Measurements from ENCODE around the gene LOX. TPM values are rescaled to one million over a fixed set of nuclear protein-coding genes. Genes with fewer than 3 reads are reported as not detected.
A peak's percentile ranks its signal among the peaks of the same experiment; 100 is the strongest.

LOX gene
- total and polyA plus RNA-seq, 9 of the 15 experiments (the other 6 are each of a cell fraction or from before 2014, with no cell fraction given) = 0.06 to 0.09 TPM; not detected in 7

- H3K27me3 ChIP-seq (ENCODE audit: control insufficient read depth in 2 of 2, insufficient read depth in 2 of 2, low read length in 2 of 2) = no peaks in the 10 kb centered on the region
- in situ Hi-C loops (cut with MboI) = no loop called here
- H3K4me2 ChIP-seq (ENCODE audit: insufficient read depth, low read length) = no peak overlapping the region; the same call in 1 of the 2 replicates
- no peaks in the 10 kb centered on the region for H3K79me2 ChIP-seq (ENCODE audit: control insufficient read depth, insufficient read depth, low read length)
- no peaks in the 10 kb centered on the region for H4K20me1 ChIP-seq (replicated peaks; ENCODE audit: control insufficient read depth, insufficient read depth, low read length)
- intact Hi-C loops (cut with micrococcal nuclease) = loop anchor here (5.0 kb wide), 1 partner anchor 127 kb away; the partner anchor contains the start of gene SRFBP1
- BruUV-seq (replicated peaks) = no TSS peak
- ChIA-PET POLR2A (no interaction called here), CTCF (ENCODE audit: low intra/inter-chr PET ratio) (interaction anchor here (0.6 kb wide), 1 partner anchor 127 kb away, joined by 3 read pairs; the partner anchor contains the start of gene SRFBP1)
- peak in 2 of 4 experiments; percentile 48 to 72 for DNase-seq (ENCODE audit: extremely low read depth in 1 of 4, low spot score in 3 of 4)
- no peaks in the 10 kb centered on the region for H3K9me1 ChIP-seq (ENCODE audit: control insufficient read depth, insufficient read depth, low read length)
- peaks cover 8% of the 10 kb centered on the region; the same call in 1 of the 2 replicates for H3K9me3 ChIP-seq (replicated peaks; ENCODE audit: control insufficient read depth, insufficient read depth, low read depth, low read length)
- H3K36me3 ChIP-seq (ENCODE audit: control insufficient read depth, insufficient read depth, low read length) = no peaks in the 10 kb centered on the region
- no peak overlapping the region for H3K9ac ChIP-seq (ENCODE audit: insufficient read depth in 1 of 2, low read depth in 2 of 2, low read length in 2 of 2)
- ATAC-seq = peak; percentile 80
- 0 out of 3 replicates have a peak overlapping the region, but pooled peaks have one; percentile 5 for H3K27ac ChIP-seq (ENCODE audit: extremely low read depth, low read depth, low read length)
- no peak overlapping the region for H3K4me3 ChIP-seq
- no peaks in the 10 kb centered on the region; a peak in 2 of 5 replicates for H3K4me1 ChIP-seq (replicated peaks in 1 of 2; ENCODE audit: control insufficient read depth in 2 of 2, insufficient read depth in 2 of 2, low read length in 2 of 2)
- FAIRE-seq = peak; percentile 89
- peak overlapping the region; percentile 20; the same call in 1 of the 2 replicates for H2AFZ ChIP-seq (ENCODE audit: low read depth, low read length)
- WGBS (ENCODE audit: insufficient coverage, low coverage, missing lambda C conversion rate) = 0% methylated on average over 2 of the region's 2 CpGs
- TF ChIP-seq FOXJ2 (tag; IDR thresholded peaks at IDR 0.05) (no peak), POLR2AphosphoS5 (IDR thresholded peaks at IDR 0.05; ENCODE audit: control insufficient read depth, insufficient read depth, low read depth, low read length) (peak; percentile 68; the same call in 1 of the 2 replicates), E2F6 (IDR thresholded peaks at IDR 0.05; ENCODE audit: borderline replicate concordance in 1 of 2, extremely low read depth in 1 of 2, insufficient read depth in 1 of 2, insufficient read length in 1 of 2, low read depth in 1 of 2, low read length in 1 of 2, poor library complexity in 1 of 2, severe bottlenecking in 1 of 2) (no peak), MTA3 (IDR thresholded peaks at IDR 0.05; ENCODE audit: borderline replicate concordance) (0 out of 2 replicates have a peak, but pooled peaks have one; percentile 60), TEAD2 (tag; IDR thresholded peaks at IDR 0.05) (no peak), ZNF212 (CRISPR knock-in tag; IDR thresholded peaks at IDR 0.05) (no peak), SNRNP70 (optimal IDR thresholded peaks at IDR 0.05; ENCODE audit: low read depth, low read length) (no peak), TRIM28 (IDR thresholded peaks at IDR 0.05) (peak; percentile 96), CBFA2T2 (conservative IDR thresholded peaks at IDR 0.05) (peak; percentile 78), ZNF311 (CRISPR knock-in tag; IDR thresholded peaks at IDR 0.05) (no peak), TEAD1 (CRISPR knock-in tag; IDR thresholded peaks at IDR 0.05) (no peak; a peak in 1 of 4 replicates), ZBTB7A (IDR thresholded peaks at IDR 0.05; ENCODE audit: borderline replicate concordance, control insufficient read depth, low read depth, low read length) (no peak), ADNP (tag; IDR thresholded peaks at IDR 0.05) (0 out of 2 replicates have a peak, but pooled peaks have one; percentile 27), RBM22 (IDR thresholded peaks at IDR 0.05; ENCODE audit: low read depth, low read length, poor library complexity, severe bottlenecking) (no peak), SRSF7 (optimal IDR thresholded peaks at IDR 0.05; ENCODE audit: low read depth, low read length) (no peak)
- TF ChIP-seq, protein P1, sequence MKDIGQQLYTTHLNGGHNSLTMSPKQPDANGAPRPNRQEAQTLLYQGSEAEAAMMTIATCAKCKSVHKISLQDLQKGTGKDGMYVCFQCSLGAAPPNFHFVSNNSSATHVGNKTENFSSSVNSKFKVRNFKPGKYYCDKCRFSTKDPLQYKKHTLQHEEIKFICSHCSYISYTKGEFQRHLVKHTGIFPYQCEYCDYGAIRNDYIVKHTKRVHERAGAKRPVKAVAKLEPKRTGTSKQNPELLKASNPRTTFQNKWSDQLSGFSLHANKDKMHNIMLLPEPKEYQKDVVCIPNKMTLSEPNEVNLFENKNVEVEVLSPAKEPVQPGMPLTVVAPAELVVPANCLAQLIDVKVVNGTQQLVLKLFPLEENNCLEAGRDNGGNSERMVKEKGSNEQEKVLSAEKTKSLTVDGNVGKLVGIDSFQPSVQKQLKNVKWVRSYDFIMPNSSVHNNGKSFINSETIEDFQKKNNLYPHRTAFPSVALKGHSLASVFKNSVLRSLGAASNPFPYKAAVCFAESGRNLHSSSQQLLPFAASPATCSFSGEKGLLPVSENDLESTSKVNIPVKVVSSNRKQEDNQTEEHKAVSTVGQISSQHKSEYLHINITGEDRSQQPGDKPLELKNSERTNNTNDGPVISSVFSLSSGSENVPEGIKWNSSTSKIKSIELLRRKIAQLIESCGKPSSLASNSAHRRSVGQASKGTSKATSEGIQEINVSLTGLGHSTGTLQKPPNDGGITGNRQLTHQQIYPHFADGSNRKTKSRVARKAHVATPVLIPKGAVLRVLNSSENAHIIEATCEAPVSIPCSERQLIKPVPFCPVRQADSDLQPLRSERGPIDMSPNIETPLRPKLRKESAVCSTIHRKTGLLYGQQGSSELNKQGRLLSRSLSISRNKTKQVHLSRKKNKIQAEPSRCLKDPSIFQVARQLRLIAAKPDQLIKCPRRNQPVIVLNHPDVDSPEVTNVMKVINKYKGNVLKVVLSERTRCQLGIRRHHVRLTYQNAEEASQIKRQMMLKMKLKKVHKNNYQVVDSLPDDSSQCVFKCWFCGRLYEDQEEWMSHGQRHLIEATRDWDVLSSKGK (CRISPR knock-in tag; IDR thresholded peaks at IDR 0.05) = no peak
Measured at GRCh38 chr5:122089096-122090013, 11.3 kb upstream of the LOX start.

All from K562 (cell line).